ENCODE results near the gene LMNA.

DNA sequence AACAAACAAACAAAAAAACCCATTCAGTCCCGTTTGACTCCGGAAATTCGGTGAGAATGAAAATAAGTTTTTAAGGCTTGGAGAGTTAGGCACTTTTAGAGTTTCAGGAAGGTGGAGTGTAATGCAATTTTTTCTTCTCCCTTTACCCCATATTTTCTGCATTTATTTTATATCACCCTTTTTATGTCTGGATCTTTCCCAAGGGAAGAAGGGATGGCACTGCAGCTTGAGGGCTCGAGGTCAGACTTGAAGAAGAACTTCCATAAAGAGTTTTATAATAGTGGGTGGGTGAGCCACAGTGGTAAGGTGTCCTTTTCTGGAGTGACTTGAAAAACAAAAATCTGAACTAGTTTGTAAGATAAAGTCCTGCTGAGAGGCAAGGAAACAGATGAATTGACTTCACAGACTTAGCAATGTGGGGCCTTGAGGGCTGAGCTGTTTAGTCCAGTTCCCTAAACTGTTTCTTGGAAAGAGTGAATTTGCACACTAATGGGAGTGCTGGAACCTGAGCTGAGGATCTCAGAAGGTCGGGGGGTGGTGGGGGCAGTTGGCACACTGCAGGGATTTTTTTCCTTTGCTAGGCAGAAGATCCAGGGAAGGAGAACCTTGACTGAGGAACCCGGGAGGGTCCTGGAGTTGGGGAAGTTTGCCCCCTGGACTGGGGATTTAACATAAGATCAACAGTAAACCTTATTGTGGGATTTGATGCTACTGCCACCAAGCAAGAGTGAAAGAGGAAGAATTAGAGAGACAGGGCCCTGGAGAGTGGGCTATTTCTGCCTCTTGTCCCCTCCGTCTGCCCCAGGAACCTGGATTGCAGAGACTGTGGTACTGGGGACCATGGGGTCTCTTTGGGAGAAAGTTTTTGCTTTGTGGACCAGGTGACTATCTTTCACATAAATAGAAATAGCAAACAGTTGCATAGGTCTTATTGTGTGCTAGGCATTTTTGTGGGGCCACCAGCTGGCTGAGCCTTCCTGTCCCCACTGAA, 30.4 kb upstream of the LMNA start:
- TF ChIP-seq POLR2A (IDR thresholded peaks at IDR 0.05), result no peak
- TF ChIP-seq, protein P1, sequence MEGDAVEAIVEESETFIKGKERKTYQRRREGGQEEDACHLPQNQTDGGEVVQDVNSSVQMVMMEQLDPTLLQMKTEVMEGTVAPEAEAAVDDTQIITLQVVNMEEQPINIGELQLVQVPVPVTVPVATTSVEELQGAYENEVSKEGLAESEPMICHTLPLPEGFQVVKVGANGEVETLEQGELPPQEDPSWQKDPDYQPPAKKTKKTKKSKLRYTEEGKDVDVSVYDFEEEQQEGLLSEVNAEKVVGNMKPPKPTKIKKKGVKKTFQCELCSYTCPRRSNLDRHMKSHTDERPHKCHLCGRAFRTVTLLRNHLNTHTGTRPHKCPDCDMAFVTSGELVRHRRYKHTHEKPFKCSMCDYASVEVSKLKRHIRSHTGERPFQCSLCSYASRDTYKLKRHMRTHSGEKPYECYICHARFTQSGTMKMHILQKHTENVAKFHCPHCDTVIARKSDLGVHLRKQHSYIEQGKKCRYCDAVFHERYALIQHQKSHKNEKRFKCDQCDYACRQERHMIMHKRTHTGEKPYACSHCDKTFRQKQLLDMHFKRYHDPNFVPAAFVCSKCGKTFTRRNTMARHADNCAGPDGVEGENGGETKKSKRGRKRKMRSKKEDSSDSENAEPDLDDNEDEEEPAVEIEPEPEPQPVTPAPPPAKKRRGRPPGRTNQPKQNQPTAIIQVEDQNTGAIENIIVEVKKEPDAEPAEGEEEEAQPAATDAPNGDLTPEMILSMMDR (IDR thresholded peaks at IDR 0.05), result no peak

Data from right lobe of liver (tissue), 4 donors.